Chondrocyte (in vitro differentiated cells): ENCODE results near the gene GALNT2. TPM values are rescaled to one million over a fixed set of nuclear protein-coding genes. Genes with fewer than 3 reads are reported as not detected.

ENCODE experiments used
- DNase-seq: peaks from one replicate; pipeline ENCODE4 v3.0.0; 2021; ENCODE audit warnings: mixed read lengths, low spot score
- H3K27ac Mint-ChIP-seq: one replicate; pipeline ENCODE4 v1.8.0; 2021; ENCODE audit warnings: mild to moderate bottlenecking, moderate library complexity, mixed read lengths; ENCODE audit not compliant: unreplicated experiment
- H3K27me3 Mint-ChIP-seq: 2 replicates; pipeline ENCODE4 v1.8.0; 2021; ENCODE audit warnings: low read depth, mixed read lengths
- H3K36me3 Mint-ChIP-seq: 2 replicates; pipeline ENCODE4 v1.8.0; 2021; ENCODE audit warnings: low read depth, mixed read lengths
- H3K4me1 Mint-ChIP-seq: 2 replicates; pipeline ENCODE4 v1.8.0; 2021; ENCODE audit warnings: low read depth, mild to moderate bottlenecking, mixed read lengths
- H3K4me3 Mint-ChIP-seq: one replicate; pipeline ENCODE4 v1.8.0; 2021; ENCODE audit warnings: mild to moderate bottlenecking, moderate library complexity, mixed read lengths; ENCODE audit not compliant: unreplicated experiment
- H3K9me3 Mint-ChIP-seq: 2 replicates; pipeline ENCODE4 v1.8.0; 2021; ENCODE audit warnings: low read depth, mixed read lengths
- CTCF ChIP-seq: fragments of 200-600 bp; sonication (generic); IDR thresholded peaks from 2 replicates; pipeline ENCODE4 v1.5.0; 2021; ENCODE audit warnings: antibody characterized with exemption, mild to moderate bottlenecking, moderate library complexity
- total RNA-seq: library from RNA; stranded (reverse); gene quantifications from 3 replicates; pipeline ENCODE4 v1.2.1, GENCODE V29; 2021

Gene GALNT2
- total RNA-seq, 1 donor from 2014 or later: 223 TPM

DNA sequence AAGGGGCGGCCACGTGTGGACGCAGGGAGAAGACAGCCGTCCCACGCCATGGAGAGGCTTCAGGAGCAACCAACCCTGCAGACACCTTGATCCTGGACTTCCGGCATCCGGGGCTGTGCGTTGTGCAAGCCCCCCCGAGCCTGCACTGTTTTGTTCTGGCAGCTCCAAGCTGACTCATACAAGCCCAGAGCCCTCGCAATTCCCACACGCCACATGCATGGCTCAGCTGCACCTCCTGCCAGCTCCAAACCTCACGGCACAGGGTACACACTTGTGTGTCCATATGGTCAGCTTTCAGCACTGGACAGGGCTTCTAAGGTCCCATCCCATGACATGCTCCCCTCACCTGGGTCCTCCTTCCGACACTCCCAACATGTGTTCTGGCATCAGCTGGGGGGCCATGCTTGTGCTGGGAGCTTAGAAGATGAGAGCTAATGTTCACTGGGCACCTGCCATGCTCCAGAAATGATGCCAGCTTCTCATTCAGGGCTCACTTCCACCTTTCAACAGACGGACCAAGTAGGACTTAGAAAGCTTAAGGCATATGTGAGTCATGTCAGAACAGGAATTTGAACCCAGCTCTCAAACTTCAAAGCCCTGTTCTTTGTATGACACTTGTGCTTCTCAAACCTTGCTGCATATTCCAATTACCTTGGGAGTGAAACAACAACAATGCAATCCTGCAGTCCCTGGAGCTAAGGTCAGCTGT, 221.8 kb downstream of the GALNT2 start:
- Mint-ChIP-seq H3K4me3 (no peak overlapping the region), H3K27me3 (peaks cover 12% of the 10 kb centered on the region), H3K9me3 (no peaks in the 10 kb centered on the region), H3K36me3 (peaks cover 6% of the 10 kb centered on the region), H3K27ac (no peak overlapping the region), H3K4me1 (no peaks in the 10 kb centered on the region)
- peak; percentile 77 for DNase-seq
- no peak for TF ChIP-seq CTCF

DNA sequence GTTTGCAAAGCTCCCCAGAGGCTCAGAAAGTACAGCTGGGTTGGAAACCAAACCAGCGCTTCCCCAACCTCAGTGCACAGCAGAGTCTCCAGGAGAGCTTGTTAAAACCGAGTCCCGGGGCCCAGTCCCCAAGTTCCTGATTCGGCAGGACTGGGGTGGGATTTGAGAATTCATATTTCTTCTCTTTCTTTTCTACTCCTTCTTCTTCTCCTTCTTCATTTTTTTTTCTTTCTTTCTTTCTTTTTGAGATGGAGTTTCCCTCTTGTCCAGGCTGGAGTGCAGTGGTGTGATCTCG, 222.3 kb downstream of the GALNT2 start:
- DNase-seq: no peak
- H3K4me1 Mint-ChIP-seq: no peaks in the 10 kb centered on the region
- H3K9me3 Mint-ChIP-seq: no peaks in the 10 kb centered on the region
- no peak for TF ChIP-seq CTCF
- peaks cover 15% of the 10 kb centered on the region for H3K27me3 Mint-ChIP-seq
- peaks cover 4% of the 10 kb centered on the region for H3K36me3 Mint-ChIP-seq
- H3K4me3 Mint-ChIP-seq: no peak overlapping the region
- no peak overlapping the region for H3K27ac Mint-ChIP-seq

- no peak overlapping the region for H3K4me3 Mint-ChIP-seq
- no peaks in the 10 kb centered on the region for H3K9me3 Mint-ChIP-seq
- no peak for TF ChIP-seq CTCF
- H3K27ac Mint-ChIP-seq: no peak overlapping the region
- H3K27me3 Mint-ChIP-seq: peaks cover 17% of the 10 kb centered on the region
- H3K4me1 Mint-ChIP-seq: no peaks in the 10 kb centered on the region
- DNase-seq: peak; percentile 84
- H3K36me3 Mint-ChIP-seq: no peaks in the 10 kb centered on the region
Measured at GRCh38 chr1:230291731-230292620, 224.9 kb downstream of the GALNT2 start.

GRCh38 chr1:230292689-230293389, 225.8 kb downstream of the GALNT2 start:
- no peaks in the 10 kb centered on the region for H3K36me3 Mint-ChIP-seq
- peak; percentile 77 for DNase-seq
- no peaks in the 10 kb centered on the region for H3K9me3 Mint-ChIP-seq
- no peak overlapping the region for H3K27ac Mint-ChIP-seq
- no peaks in the 10 kb centered on the region for H3K4me1 Mint-ChIP-seq
- no peak for TF ChIP-seq CTCF
- peaks cover 17% of the 10 kb centered on the region for H3K27me3 Mint-ChIP-seq
- no peak overlapping the region for H3K4me3 Mint-ChIP-seq

GRCh38 chr1:230293390-230293700, 226.3 kb downstream of the GALNT2 start:
- no peaks in the 10 kb centered on the region for H3K9me3 Mint-ChIP-seq
- peaks cover 17% of the 10 kb centered on the region for H3K27me3 Mint-ChIP-seq
- H3K4me1 Mint-ChIP-seq: no peaks in the 10 kb centered on the region
- DNase-seq: peak; percentile 51
- H3K4me3 Mint-ChIP-seq: no peak overlapping the region
- no peak for TF ChIP-seq CTCF
- no peak overlapping the region for H3K27ac Mint-ChIP-seq
- no peaks in the 10 kb centered on the region for H3K36me3 Mint-ChIP-seq
